Measurements from ENCODE around the gene GOLGA8N. TPM values are rescaled to one million over a fixed set of nuclear protein-coding genes. Genes with fewer than 3 reads are reported as not detected.

The GOLGA8N gene
- total RNA-seq, 4 donors from 2014 or later = 4.4 to 17.4 (median 5.8) TPM

GRCh38 chr15:32643907-32644445, 50.7 kb downstream of the GOLGA8N start:
- H3K4me3 ChIP-seq (ENCODE audit: low read depth, poor library complexity, severe bottlenecking) = no peak overlapping the region
- 55 to 80% methylated on average over 1 of the region's 1 CpG for WGBS, 2 donors
- no peak for DNase-seq (ENCODE audit: low spot score in 2 of 2)
- intact Hi-C loops (cut with DNase I; ENCODE audit: low total_unique reads) = no loop called here
- TF ChIP-seq POLR2A (IDR thresholded peaks at IDR 0.05) = no peak
- TF ChIP-seq CTCF (IDR thresholded peaks at IDR 0.05) = no peak

- no peak overlapping the region for H3K4me3 ChIP-seq (ENCODE audit: low read depth, poor library complexity, severe bottlenecking)
- intact Hi-C loops (cut with DNase I; ENCODE audit: low total_unique reads) = no loop called here
- WGBS, 2 donors = 65 to 68% methylated on average over 5 of the region's 5 CpGs
- DNase-seq (ENCODE audit: low spot score in 2 of 2) = no peak
- TF ChIP-seq CTCF (IDR thresholded peaks at IDR 0.05) (no peak), POLR2A (IDR thresholded peaks at IDR 0.05) (no peak)
These were observed 53.0 kb downstream of the GOLGA8N start for GRCh38 chr15:32646291-32646690.

GRCh38 chr15:32649342-32649741, 56.1 kb downstream of the GOLGA8N start:
- DNase-seq (ENCODE audit: low spot score in 2 of 2) = no peak
- WGBS, 2 donors = 67 to 69% methylated on average over 5 of the region's 5 CpGs
- H3K4me3 ChIP-seq (ENCODE audit: low read depth, poor library complexity, severe bottlenecking) = no peak overlapping the region
- TF ChIP-seq CTCF (IDR thresholded peaks at IDR 0.05) = no peak
- TF ChIP-seq POLR2A (IDR thresholded peaks at IDR 0.05) = no peak
- intact Hi-C loops (cut with DNase I; ENCODE audit: low total_unique reads) = no loop called here

DNA sequence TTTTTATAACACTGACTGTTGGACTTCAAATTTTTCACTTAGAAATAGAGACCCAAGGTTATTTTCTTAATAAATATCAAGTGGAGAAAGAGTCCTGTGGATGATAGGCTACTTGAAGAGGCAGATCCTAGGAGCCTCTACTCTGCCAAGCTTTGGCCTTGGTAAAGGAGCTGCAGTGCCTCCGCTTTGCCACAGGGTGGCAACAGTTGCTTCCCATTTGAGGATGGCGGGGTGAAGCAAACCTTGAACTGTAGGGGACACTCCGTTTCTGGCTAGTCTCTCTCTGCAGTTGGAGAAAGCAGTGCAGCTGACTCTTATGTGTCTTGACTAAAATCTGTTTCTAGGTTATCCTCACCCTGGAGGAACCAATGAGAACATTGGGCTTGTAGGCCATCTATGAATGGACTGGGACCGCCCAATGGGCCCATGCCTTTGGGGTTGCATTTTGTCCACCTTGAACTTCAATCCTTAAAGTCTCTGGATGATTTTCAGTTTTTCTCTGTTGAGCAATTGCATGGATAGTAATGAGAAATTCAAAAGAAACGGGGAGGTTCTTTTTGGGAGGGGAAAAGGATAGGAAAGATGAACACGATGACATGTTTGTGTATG, 58.1 kb downstream of the GOLGA8N start:
- H3K4me3 ChIP-seq (ENCODE audit: low read depth, poor library complexity, severe bottlenecking) = no peak overlapping the region
- TF ChIP-seq CTCF (IDR thresholded peaks at IDR 0.05) = no peak
- TF ChIP-seq POLR2A (IDR thresholded peaks at IDR 0.05) = no peak
- intact Hi-C loops (cut with DNase I; ENCODE audit: low total_unique reads) = loop anchor here (10.0 kb wide), 1 partner anchor 483 kb away; no protein-coding TSS in a partner anchor
- 34 to 48% methylated on average over 6 of the region's 6 CpGs for WGBS, 2 donors
- DNase-seq (ENCODE audit: low spot score in 2 of 2) = no peak

GRCh38 chr15:32652178-32652577, 58.9 kb downstream of the GOLGA8N start:
- 74 to 75% methylated on average over 3 of the region's 3 CpGs for WGBS, 2 donors
- intact Hi-C loops (cut with DNase I; ENCODE audit: low total_unique reads) = loop anchor here (10.0 kb wide), 1 partner anchor 483 kb away; no protein-coding TSS in a partner anchor
- no peak overlapping the region for H3K4me3 ChIP-seq (ENCODE audit: low read depth, poor library complexity, severe bottlenecking)
- DNase-seq (ENCODE audit: low spot score in 2 of 2) = no peak
- TF ChIP-seq POLR2A (IDR thresholded peaks at IDR 0.05) (no peak), CTCF (IDR thresholded peaks at IDR 0.05) (no peak)

Data from lower leg skin (tissue), 4 donors.